ENCODE results near the gene ERMARD.
A peak's percentile ranks its signal among the peaks of the same experiment; 100 is the strongest.

ERMARD gene

GRCh38 chr6:169775321-169775720 is 23.9 kb downstream of the ERMARD start:
- TF ChIP-seq, protein P1, sequence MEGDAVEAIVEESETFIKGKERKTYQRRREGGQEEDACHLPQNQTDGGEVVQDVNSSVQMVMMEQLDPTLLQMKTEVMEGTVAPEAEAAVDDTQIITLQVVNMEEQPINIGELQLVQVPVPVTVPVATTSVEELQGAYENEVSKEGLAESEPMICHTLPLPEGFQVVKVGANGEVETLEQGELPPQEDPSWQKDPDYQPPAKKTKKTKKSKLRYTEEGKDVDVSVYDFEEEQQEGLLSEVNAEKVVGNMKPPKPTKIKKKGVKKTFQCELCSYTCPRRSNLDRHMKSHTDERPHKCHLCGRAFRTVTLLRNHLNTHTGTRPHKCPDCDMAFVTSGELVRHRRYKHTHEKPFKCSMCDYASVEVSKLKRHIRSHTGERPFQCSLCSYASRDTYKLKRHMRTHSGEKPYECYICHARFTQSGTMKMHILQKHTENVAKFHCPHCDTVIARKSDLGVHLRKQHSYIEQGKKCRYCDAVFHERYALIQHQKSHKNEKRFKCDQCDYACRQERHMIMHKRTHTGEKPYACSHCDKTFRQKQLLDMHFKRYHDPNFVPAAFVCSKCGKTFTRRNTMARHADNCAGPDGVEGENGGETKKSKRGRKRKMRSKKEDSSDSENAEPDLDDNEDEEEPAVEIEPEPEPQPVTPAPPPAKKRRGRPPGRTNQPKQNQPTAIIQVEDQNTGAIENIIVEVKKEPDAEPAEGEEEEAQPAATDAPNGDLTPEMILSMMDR (IDR thresholded peaks at IDR 0.05; ENCODE audit: low read length, missing control alignments), result no peak
- DNase-seq (ENCODE audit: low read depth), result no peak

GRCh38 chr6:169776379-169776778 is 25.0 kb downstream of the ERMARD start:
- TF ChIP-seq, protein P1 (IDR thresholded peaks at IDR 0.05; ENCODE audit: low read length, missing control alignments), result no peak
- H3K4me3 ChIP-seq (replicated peaks; ENCODE audit: low read depth, low read length), result no peak overlapping the region
- no peak for DNase-seq (ENCODE audit: low read depth)

More at GRCh38 chr6:169775321-169775720, 23.9 kb downstream of the ERMARD start:
- no peak overlapping the region for H3K4me3 ChIP-seq (replicated peaks; ENCODE audit: low read depth, low read length)

- H3K4me3 ChIP-seq (replicated peaks; ENCODE audit: low read depth, low read length), result no peak overlapping the region
- TF ChIP-seq, protein P1 (IDR thresholded peaks at IDR 0.05; ENCODE audit: low read length, missing control alignments), result no peak
- DNase-seq (ENCODE audit: low read depth), result no peak
These were observed 26.5 kb downstream of the ERMARD start for GRCh38 chr6:169777896-169778295.

DNA sequence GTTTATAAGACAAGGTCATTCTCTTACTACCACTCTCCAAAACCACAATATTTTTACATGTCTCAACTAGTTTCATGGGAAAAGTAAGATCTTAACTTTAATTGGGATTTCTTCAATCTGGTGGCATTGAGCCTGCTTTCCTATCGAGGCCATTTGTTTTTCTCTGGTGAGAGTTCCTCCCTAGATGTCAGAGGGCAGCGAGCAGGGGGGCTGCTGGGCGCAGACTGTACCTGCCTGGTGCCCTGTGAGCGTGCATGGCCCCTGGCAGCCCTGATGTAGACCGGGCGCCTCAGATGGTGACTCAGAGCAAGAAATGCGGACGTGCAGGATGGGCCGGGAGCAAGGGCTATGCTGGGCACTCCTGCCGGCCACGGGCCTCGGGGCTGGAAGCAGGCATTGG is 27.2 kb downstream of the ERMARD start:
- TF ChIP-seq, protein P1 (IDR thresholded peaks at IDR 0.05; ENCODE audit: low read length, missing control alignments), result no peak
- H3K4me3 ChIP-seq (replicated peaks; ENCODE audit: low read depth, low read length), result no peak overlapping the region
- DNase-seq (ENCODE audit: low read depth), result no peak

DNA sequence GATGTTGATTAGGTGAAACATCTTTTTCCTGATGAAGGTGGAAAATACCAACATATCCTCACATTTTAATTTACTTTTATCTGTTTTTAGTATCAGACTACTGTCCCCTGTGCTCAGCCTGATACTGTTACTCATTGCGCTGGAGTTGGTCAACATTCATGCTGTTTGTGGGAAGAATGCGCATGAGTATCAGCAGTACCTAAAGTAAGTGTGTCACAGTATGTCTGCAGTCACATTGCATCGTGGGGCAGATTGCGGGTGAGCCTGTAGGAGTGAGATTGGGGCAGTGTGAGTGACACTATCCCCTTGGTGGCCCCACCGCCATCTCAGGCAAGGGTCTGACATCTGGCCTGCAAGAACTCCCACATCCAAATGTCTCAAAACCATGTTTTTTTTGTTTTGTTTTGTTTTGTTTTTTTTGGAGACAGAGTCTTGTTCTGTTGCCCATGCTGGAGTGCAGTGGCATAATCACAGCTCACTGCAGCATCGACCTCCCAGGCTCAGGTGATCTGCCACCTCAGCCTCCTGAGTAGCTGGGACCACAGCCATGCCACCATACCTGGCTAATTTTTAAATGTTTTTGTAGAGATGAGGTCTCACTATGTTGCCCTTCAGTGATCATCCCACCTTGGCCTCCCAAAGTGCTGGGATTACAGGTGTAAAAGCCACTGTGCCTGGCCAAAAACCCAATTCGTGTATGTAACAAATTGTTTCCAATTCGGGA is 27.8 kb downstream of the ERMARD start:
- no peak for DNase-seq (ENCODE audit: low read depth)
- no peak overlapping the region for H3K4me3 ChIP-seq (replicated peaks; ENCODE audit: low read depth, low read length)
- TF ChIP-seq, protein P1 (IDR thresholded peaks at IDR 0.05; ENCODE audit: low read length, missing control alignments), result no peak

GRCh38 chr6:169779896-169780295 is 28.5 kb downstream of the ERMARD start:
- no peak overlapping the region for H3K4me3 ChIP-seq (replicated peaks; ENCODE audit: low read depth, low read length)
- TF ChIP-seq, protein P1 (IDR thresholded peaks at IDR 0.05; ENCODE audit: low read length, missing control alignments), result no peak
- no peak for DNase-seq (ENCODE audit: low read depth)

- H3K4me3 ChIP-seq (replicated peaks; ENCODE audit: low read depth, low read length), result no peak overlapping the region
- DNase-seq (ENCODE audit: low read depth), result peak; percentile 28
- TF ChIP-seq, protein P1 (IDR thresholded peaks at IDR 0.05; ENCODE audit: low read length, missing control alignments), result no peak
These were observed 29.2 kb downstream of the ERMARD start for GRCh38 chr6:169780571-169781091.
